ENCODE measurements around the gene SLC6A6. TPM values are rescaled to one million over a fixed set of nuclear protein-coding genes. Genes with fewer than 3 reads are reported as not detected.

Gene SLC6A6
- total RNA-seq, 1 experiment from 2014 or later, result 72.6 TPM

DNA sequence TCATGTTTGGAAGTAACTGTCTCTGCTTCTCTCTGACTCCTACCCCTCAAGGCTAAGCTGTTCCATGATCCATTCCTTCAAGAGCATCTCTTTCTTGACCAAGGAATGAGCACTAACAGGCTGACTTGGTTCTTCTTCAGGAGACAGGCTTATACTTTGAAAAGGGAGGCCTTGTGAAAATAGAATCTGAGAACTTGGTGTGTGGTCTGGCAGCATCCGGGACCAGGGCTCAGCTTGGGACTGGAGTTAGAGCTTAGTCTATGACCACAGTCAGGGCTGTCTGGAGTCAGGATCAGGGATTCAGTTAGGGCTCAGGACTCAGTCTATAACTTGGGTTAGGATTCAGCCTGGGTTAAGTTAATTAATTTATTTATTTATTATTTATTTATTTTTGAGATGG, 44.9 kb upstream of the SLC6A6 start:
- no peak overlapping the region for H2BK5ac ChIP-seq (ENCODE audit: insufficient read length, low read length)
- no peak overlapping the region for H3K4ac ChIP-seq (ENCODE audit: low read depth, low read length)
- Mint-ChIP-seq H3K27ac (no peak overlapping the region), H3K9me3 (no peaks in the 10 kb centered on the region), H3K4me1 (peaks cover 18 to 21% of the 10 kb centered on the region in 2 experiments), H3K4me3 (no peak overlapping the region), H3K27me3 (ENCODE audit: low read depth) (peaks cover 4% of the 10 kb centered on the region), H3K36me3 (ENCODE audit: insufficient read depth in 1 of 3, low read depth in 3 of 3) (no peaks in the 10 kb centered on the region)
- H3K14ac ChIP-seq (ENCODE audit: insufficient read depth, low read length), result no peak overlapping the region
- H4K20me1 ChIP-seq (ENCODE audit: control insufficient read depth, insufficient read depth, insufficient read length), result no peaks in the 10 kb centered on the region
- H3K27me3 ChIP-seq (ENCODE audit: insufficient read depth, low read length), result no peaks in the 10 kb centered on the region
- TF ChIP-seq CTCF (conservative IDR thresholded peaks at IDR 0.05), result no peak
- no peak for DNase-seq
- no peak overlapping the region for H2BK12ac ChIP-seq (ENCODE audit: insufficient read length, low read depth, low read length)
- H2BK20ac ChIP-seq (ENCODE audit: low read depth, low read length, poor library complexity, severe bottlenecking), result no peak overlapping the region
- no peak overlapping the region for H4K5ac ChIP-seq (ENCODE audit: insufficient read length, low read depth, low read length)
- H3K18ac ChIP-seq (ENCODE audit: insufficient read length, low read depth, low read length), result no peak overlapping the region
- no peak overlapping the region for H3T11ph ChIP-seq (ENCODE audit: low read length)
- H3K79me1 ChIP-seq (ENCODE audit: insufficient read depth, low read depth, low read length, poor library complexity, severe bottlenecking), result no peaks in the 10 kb centered on the region
- no CpG with 5 or more reads among the region's 1 CpG for WGBS (ENCODE audit: extremely low coverage, insufficient read length, low lambda C conversion rate)
- H3K27ac ChIP-seq (ENCODE audit: insufficient read length, low read depth, low read length), result no peak overlapping the region
- H2AK5ac ChIP-seq (ENCODE audit: insufficient read length, low read length), result no peak overlapping the region
- no peak overlapping the region for H4K91ac ChIP-seq (ENCODE audit: insufficient read length, low read depth, low read length)
- no peak overlapping the region for H3K56ac ChIP-seq (ENCODE audit: insufficient read length, low read depth, low read length)
- no peaks in the 10 kb centered on the region for H3K9me3 ChIP-seq (ENCODE audit: control insufficient read depth, low read depth, low read length)
- H4K8ac ChIP-seq (replicated peaks; ENCODE audit: insufficient read length, low read depth, low read length), result no peak overlapping the region
- no peak overlapping the region for H2AFZ ChIP-seq (ENCODE audit: low read length)
- H3K23ac ChIP-seq (ENCODE audit: insufficient read length, low read depth, low read length), result no peak overlapping the region
- H3K4me1 ChIP-seq (ENCODE audit: insufficient read depth, low read length), result peaks cover 6% of the 10 kb centered on the region; the same call in 1 of the 2 replicates
- H3K9ac ChIP-seq (ENCODE audit: extremely low read depth, insufficient read length, low read length), result no peak overlapping the region
- H2BK120ac ChIP-seq (ENCODE audit: low read depth, low read length, poor library complexity, severe bottlenecking), result no peak overlapping the region
- no peaks in the 10 kb centered on the region for H3K79me2 ChIP-seq (ENCODE audit: insufficient read depth, low read length)
- H2BK15ac ChIP-seq (ENCODE audit: low read depth, low read length), result no peak overlapping the region
- H3K23me2 ChIP-seq (ENCODE audit: insufficient read length, low read depth, low read length, poor library complexity, severe bottlenecking), result no peaks in the 10 kb centered on the region
- no peak overlapping the region for H3K4me2 ChIP-seq (ENCODE audit: insufficient read depth, insufficient read length, low read length)

All from H9 (cell line).